Psoas muscle (tissue), 8 donors: ENCODE data around the gene TBCK. TPM values are rescaled to one million over a fixed set of nuclear protein-coding genes. Genes with fewer than 3 reads are reported as not detected.

ENCODE experiments used
- ATAC-seq, 4 donors: fragments of 200-7000 bp; cut with Tn5 transposase; one replicate each; pipeline ENCODE4 v1.9.1; 2020; ENCODE audit warnings: moderate library complexity in 3 of 4, mild to moderate bottlenecking in 2 of 4
- DNase-seq, 2 donors: peaks; one replicate each; pipeline ENCODE4 v3.0.0-alpha.2; 2020
- H3K27ac ChIP-seq: fragments of 200-600 bp; one replicate; pipeline ENCODE4 v1.8.0; 2022
- H3K27me3 ChIP-seq, 3 donors: fragments of 200-600 bp in 1 of 3; one replicate each; pipeline versions ENCODE4 v1.6.1 to v1.8.0; 2013 to 2022; ENCODE audit warnings: low read length in 2 of 3, mild to moderate bottlenecking in 2 of 3, moderate library complexity in 1 of 3; ENCODE audit not compliant: insufficient read depth in 3 of 3
- H3K36me3 ChIP-seq, 2 donors: fragments of 200-600 bp in 1 of 2; one replicate each; pipeline versions ENCODE4 v1.6.1 to v1.8.0; 2013 to 2022; ENCODE audit warnings: low read depth in 1 of 2, mild to moderate bottlenecking in 1 of 2, moderate library complexity in 1 of 2; ENCODE audit not compliant: insufficient read depth in 1 of 2
- H3K4me1 ChIP-seq: fragments of 200-600 bp; one replicate; pipeline ENCODE4 v1.8.0; 2022
- H3K4me3 ChIP-seq: fragments of 200-600 bp; one replicate; pipeline ENCODE4 v1.8.0; 2022; ENCODE audit warnings: mild to moderate bottlenecking
- H3K9me3 ChIP-seq: fragments of 200-600 bp; one replicate; pipeline ENCODE4 v1.8.0; 2022
- CTCF ChIP-seq: fragments of 200-600 bp; IDR thresholded peaks from one replicate; pipeline ENCODE4 v1.8.0; 2022; ENCODE audit warnings: antibody characterized with exemption
- WGBS, 3 donors: extraction: QIAGEN DNeasy Blood & Tissue Kit; methylation state at CpG; one replicate each; pipeline versions ENCODE4 v1.1.6 to v1.1.7; 2013; 5-methylcytosine and 5-hydroxymethylcytosine counted together
- intact Hi-C, 2 donors: fragments of 100-400 bp; cut with DNase I; formaldehyde crosslinking; loops; one replicate each; pipeline versions ENCODE4 v1.11.0 to v1.14.2; 2022
- long read RNA-seq, 2 donors: library from polyadenylated mRNA; unstranded; transcript quantifications; one replicate each; pipeline ENCODE4 v2.0.0, GENCODE V29; 2021
- polyA plus RNA-seq, 3 donors: library from polyadenylated mRNA; stranded (reverse); fragments of 200-250 nt; gene quantifications; one replicate each; pipeline ENCODE4 v1.2.3, GENCODE V29; 2013
- total RNA-seq, 4 donors: library from RNA; stranded (reverse); fragmentation: NEBNext Ultra II Directional in 2 of 4; extraction: Animal tissue kit (Norgen Biotek cat#: 25700) in 2 of 4; gene quantifications; one replicate each; pipeline versions ENCODE4 v1.2.1 to v1.2.4, GENCODE V29; 2021 to 2023
- donor health status: healthy with polysubstance abuse.
- donor health status: DM: no; HTN: no; CAD: no; lungs with moderate emphysema.
- donor health status: Bipolar disorder and iron deficiency.
- donor health status: healthy.
- donor health status: DM: yes; HTN: yes; CAD: no.
- donor health status: DM: no; HTN: no; CAD: no.
- donor health status: DM: no; HTN: no; CAD: no.
- donor health status: DM: yes; HTN: yes; CAD: no.

TBCK gene
- 10 to 100 TPM in 3 of 4 donors, 1 to 10 TPM in 1; 9.7 to 16.8 (median 12.9) TPM for total RNA-seq
- 1 to 10 TPM; 1.9 to 5.2 (median 3.7) TPM for polyA plus RNA-seq
- long read RNA-seq, donor 1, partial matches to known transcripts = 1 of 3 reads
- long read RNA-seq, donor 1, other reads (novel, unspliced or antisense) = 0 of 3 reads
- long read RNA-seq, donor 2, partial matches to known transcripts = 1 of 3 reads
- long read RNA-seq, donor 2, other reads (novel, unspliced or antisense) = 2 of 3 reads

- ATAC-seq (peak; percentile 96 to 98 (median 97)), DNase-seq (peak; percentile 88 to 94)
- no peak for TF ChIP-seq CTCF
- Histone ChIP-seq H3K27ac (peak within 1 kb of the TSS; percentile 91), H3K36me3 (peaks cover 0 to 8% of the 10 kb centered on the region in 2 donors), H3K27me3 (no peaks in the 10 kb centered on the region), H3K4me3 (peak within 1 kb of the TSS; percentile 88), H3K4me1 (peaks cover 38% of the 10 kb centered on the region), H3K9me3 (no peaks in the 10 kb centered on the region)
- intact Hi-C loops = loop anchor here in 1 of 2 donors (5.0 kb wide), 1 partner anchor 1406 kb away; the partner anchor contains the start of gene PAPSS1
- WGBS, 3 donors = 0 to 1% (median 0%) methylated on average over 44 of the region's 44 CpGs
Observed at GRCh38 chr4:106315968-106316772, at the start of gene TBCK, which contains the start of gene AIMP1. TBCK (minus strand) TSS chr4:106316209; CDS start chr4:106308960, 7,249 bp downstream. AIMP1 (plus strand) TSS chr4:106316550; CDS start chr4:106325010, 8,460 bp downstream.

GRCh38 chr4:106365613-106366012, 49.6 kb upstream of the TBCK start:
- Histone ChIP-seq H3K4me3 (no peak overlapping the region), H3K36me3 (no peaks in the 10 kb centered on the region), H3K27me3 (no peaks in the 10 kb centered on the region), H3K27ac (no peak overlapping the region), H3K4me1 (peaks cover 9% of the 10 kb centered on the region), H3K9me3 (no peaks in the 10 kb centered on the region)
- 63 to 71% (median 70%) methylated on average over 1 of the region's 1 CpG for WGBS, 3 donors
- ATAC-seq (peak; percentile 87 to 99 (median 98)), DNase-seq (no peak)
- intact Hi-C loops = loop anchor here in 1 of 2 donors (10.0 kb wide), 1 partner anchor 529 kb away; no protein-coding TSS in a partner anchor
- no peak for TF ChIP-seq CTCF

- no peaks in the 10 kb centered on the region for H3K27me3 ChIP-seq
- 82 to 100% (median 91%) methylated on average over 1 of the region's 1 CpG for WGBS, 3 donors
- H3K36me3 ChIP-seq = no peaks in the 10 kb centered on the region
- TF ChIP-seq CTCF = no peak
- no peak overlapping the region for H3K27ac ChIP-seq
- peaks cover 9% of the 10 kb centered on the region for H3K4me1 ChIP-seq
- H3K9me3 ChIP-seq = no peaks in the 10 kb centered on the region
- intact Hi-C loops = loop anchor here in 1 of 2 donors (10.0 kb wide), 1 partner anchor 531 kb away; no protein-coding TSS in a partner anchor
- ATAC-seq (no peak), DNase-seq (no peak)
- no peak overlapping the region for H3K4me3 ChIP-seq
Observed at GRCh38 chr4:106364282-106364681, 48.3 kb upstream of the TBCK start.

- no peak for TF ChIP-seq CTCF
Observed at GRCh38 chr4:106362086-106362825, 46.2 kb upstream of the TBCK start.

More at GRCh38 chr4:106362086-106362825, 46.2 kb upstream of the TBCK start:
- intact Hi-C loops = loop anchor here in 1 of 2 donors (10.0 kb wide), 1 partner anchor 533 kb away; no protein-coding TSS in a partner anchor
- Histone ChIP-seq H3K27ac (no peak overlapping the region), H3K9me3 (no peaks in the 10 kb centered on the region), H3K36me3 (no peaks in the 10 kb centered on the region), H3K4me1 (peaks cover 9% of the 10 kb centered on the region), H3K4me3 (no peak overlapping the region), H3K27me3 (no peaks in the 10 kb centered on the region)
- ATAC-seq (no peak), DNase-seq (no peak)
- 47 to 62% (median 52%) methylated on average over 3 of the region's 3 CpGs for WGBS, 3 donors
